Cerebellar nuclear complex (tissue), 1 donor: ENCODE results near the gene IL4I1.

Source experiments
- DNase-seq, 2 experiments: peaks; one replicate each; lab custom pipeline; 2025; lab: John Stamatoyannopoulos, UW

IL4I1 gene

GRCh38 chr19:49863935-49864320 lies 32.8 kb downstream of the IL4I1 start:
- no peak for DNase-seq

- no peak for DNase-seq
Measured at GRCh38 chr19:49863254-49863934, 33.3 kb downstream of the IL4I1 start.

GRCh38 chr19:49862391-49863253 lies 34.1 kb downstream of the IL4I1 start:
- no peak for DNase-seq

- DNase-seq, result no peak
Measured at GRCh38 chr19:49861541-49862378, 34.9 kb downstream of the IL4I1 start.

GRCh38 chr19:49861107-49861506 lies 35.6 kb downstream of the IL4I1 start:
- no peak for DNase-seq

GRCh38 chr19:49860336-49861102 lies 36.2 kb downstream of the IL4I1 start:
- no peak for DNase-seq

- no peak for DNase-seq
Measured at GRCh38 chr19:49859682-49860335, 36.9 kb downstream of the IL4I1 start.

GRCh38 chr19:49858088-49858985 lies 38.4 kb downstream of the IL4I1 start:
- no peak for DNase-seq

GRCh38 chr19:49857838-49858087 lies 38.9 kb downstream of the IL4I1 start:
- no peak for DNase-seq

GRCh38 chr19:49857061-49857837 lies 39.4 kb downstream of the IL4I1 start:
- DNase-seq, result no peak

GRCh38 chr19:49856574-49857021 lies 40.1 kb downstream of the IL4I1 start:
- no peak for DNase-seq

GRCh38 chr19:49855676-49856573 lies 40.8 kb downstream of the IL4I1 start:
- DNase-seq, result no peak

- DNase-seq, result no peak
Measured at GRCh38 chr19:49855277-49855675, 41.4 kb downstream of the IL4I1 start.

- no peak for DNase-seq
Measured at GRCh38 chr19:49854378-49855263, 42.1 kb downstream of the IL4I1 start.

GRCh38 chr19:49853852-49854377 lies 42.8 kb downstream of the IL4I1 start:
- DNase-seq, result no peak

- DNase-seq, result no peak
Measured at GRCh38 chr19:49852631-49853126, 44.0 kb downstream of the IL4I1 start.
